CD14-positive monocyte (primary cell): ENCODE results near the gene PIGR. TPM values are rescaled to one million over a fixed set of nuclear protein-coding genes. Genes with fewer than 3 reads are reported as not detected.
A peak's percentile ranks its signal among the peaks of the same experiment; 100 is the strongest.

Experiments used
- DNase-seq, 3 donors: peaks; one replicate each; pipeline ENCODE4 v3.0.0-alpha.2; 2011 to 2022
- H2AFZ ChIP-seq: 2 replicates; pipeline ENCODE4 v1.6.0; 2012; ENCODE audit warnings: mild to moderate bottlenecking, low read depth, low read length, inconsistent platforms; ENCODE audit not compliant: insufficient read depth, poor library complexity, severe bottlenecking
- H3K27ac ChIP-seq, 2 donors: 1 replicate in 1 of 2; 2 replicates in 1 of 2; pipeline ENCODE4 v1.5.1; 2012 to 2013; ENCODE audit warnings: low read length in 2 of 2, control low read depth in 1 of 2, inconsistent platforms in 1 of 2, low read depth in 1 of 2, mild to moderate bottlenecking in 1 of 2
- H3K27me3 ChIP-seq, 2 donors: one replicate each; pipeline versions ENCODE4 v1.6.0 to v1.6.1; 2011 to 2013; ENCODE audit warnings: low read length in 2 of 2; ENCODE audit not compliant: control insufficient read depth in 2 of 2, insufficient read depth in 2 of 2
- H3K36me3 ChIP-seq, 2 donors: replicated peaks in 1 of 2; 1 replicate in 1 of 2; 2 replicates in 1 of 2; pipeline versions ENCODE4 v1.5.1 to v1.6.1; 2012 to 2013; ENCODE audit warnings: low read length in 2 of 2, control low read depth in 1 of 2, inconsistent platforms in 1 of 2, mild to moderate bottlenecking in 1 of 2; ENCODE audit not compliant: insufficient read depth in 2 of 2, control insufficient read depth in 1 of 2
- H3K4me1 ChIP-seq, 2 donors: 1 replicate in 1 of 2; 2 replicates in 1 of 2; pipeline versions ENCODE4 v1.5.1 to v1.6.1; 2012 to 2013; ENCODE audit warnings: low read length in 2 of 2, control low read depth in 1 of 2, inconsistent platforms in 1 of 2, mild to moderate bottlenecking in 1 of 2, moderate library complexity in 1 of 2; ENCODE audit not compliant: insufficient read depth in 2 of 2, control insufficient read depth in 1 of 2
- H3K4me2 ChIP-seq: replicated peaks from 2 replicates; pipeline ENCODE3; 2012; ENCODE audit warnings: low read length, moderate library complexity, mild to moderate bottlenecking; ENCODE audit not compliant: poor library complexity, severe bottlenecking; ENCODE audit errors: extremely low read depth
- H3K4me3 ChIP-seq, 3 experiments: fragments of 200-600 bp in 1 of 3; sonication (generic) in 1 of 3; replicated peaks in 1 of 3; 1 replicate in 2 of 3; 2 replicates in 1 of 3; pipeline ENCODE4 v1.5.1; 2011 to 2013; ENCODE audit warnings: low read length in 3 of 3, mild to moderate bottlenecking in 3 of 3, control low read depth in 2 of 3, low read depth in 2 of 3, inconsistent platforms in 1 of 3, moderate library complexity in 1 of 3
- H3K79me2 ChIP-seq: 2 replicates; pipeline ENCODE4 v1.6.0; 2012; ENCODE audit warnings: mild to moderate bottlenecking, control low read depth, inconsistent platforms, low read length, moderate library complexity; ENCODE audit not compliant: insufficient read depth
- H3K9ac ChIP-seq: 2 replicates; pipeline ENCODE4 v1.6.0; 2017; ENCODE audit warnings: low read length, mild to moderate bottlenecking; ENCODE audit not compliant: insufficient read depth, poor library complexity, severe bottlenecking
- H3K9me3 ChIP-seq, 2 donors: replicated peaks in 1 of 2; 1 replicate in 1 of 2; 2 replicates in 1 of 2; pipeline versions ENCODE4 v1.5.1 to v1.6.1; 2012 to 2013; ENCODE audit warnings: low read length in 2 of 2, control low read depth in 1 of 2; ENCODE audit not compliant: control insufficient read depth in 1 of 2, insufficient read depth in 1 of 2
- H4K20me1 ChIP-seq: 2 replicates; pipeline ENCODE4 v1.6.0; 2012; ENCODE audit warnings: mild to moderate bottlenecking, low read length, control low read depth, moderate library complexity; ENCODE audit not compliant: insufficient read depth
- H3K27ac Mint-ChIP-seq, 7 donors: one replicate each; pipeline ENCODE4 v1.8.0; 2020; ENCODE audit warnings: mild to moderate bottlenecking in 7 of 7, mixed read lengths in 7 of 7, moderate library complexity in 6 of 7, inconsistent platforms in 2 of 7
- H3K27me3 Mint-ChIP-seq, 3 donors: one replicate each; pipeline ENCODE4 v1.8.0; 2021 to 2022; ENCODE audit warnings: low read depth in 3 of 3, mild to moderate bottlenecking in 3 of 3, mixed read lengths in 3 of 3, moderate library complexity in 3 of 3, inconsistent platforms in 1 of 3
- H3K36me3 Mint-ChIP-seq, 2 donors: one replicate each; pipeline ENCODE4 v1.8.0; 2020; ENCODE audit warnings: mixed read lengths in 2 of 2, inconsistent platforms in 1 of 2, mild to moderate bottlenecking in 1 of 2
- H3K4me1 Mint-ChIP-seq: one replicate; pipeline ENCODE4 v1.8.0; 2020; ENCODE audit warnings: mild to moderate bottlenecking, mixed read lengths
- H3K4me3 Mint-ChIP-seq, 2 donors: one replicate each; pipeline ENCODE4 v1.8.0; 2020; ENCODE audit warnings: mild to moderate bottlenecking in 2 of 2, mixed read lengths in 2 of 2, moderate library complexity in 1 of 2
- H3K9me3 Mint-ChIP-seq, 7 donors: one replicate each; pipeline ENCODE4 v1.8.0; 2020 to 2022; ENCODE audit warnings: mixed read lengths in 7 of 7, mild to moderate bottlenecking in 6 of 7, moderate library complexity in 6 of 7, inconsistent platforms in 2 of 7
- CTCF ChIP-seq: fragments of 200-600 bp; IDR thresholded peaks from one replicate; pipeline ENCODE4 v1.8.0; 2022; ENCODE audit warnings: antibody characterized with exemption, mild to moderate bottlenecking
- WGBS: methylation state at CpG from one replicate; pipeline ENCODE4 v1.1.5; 2013; ENCODE audit warnings: missing lambda C conversion rate; ENCODE audit not compliant: insufficient coverage; 5-methylcytosine and 5-hydroxymethylcytosine counted together
- intact Hi-C, 2 donors: fragments of 100-400 bp; cut with micrococcal nuclease; formaldehyde crosslinking; loops; one replicate each; pipeline versions ENCODE4 v1.15.0 to v1.15.1; 2023
- polyA plus RNA-seq, 3 donors: library from polyadenylated mRNA; depleted of rRNA in 1 of 3; unstranded in 2 of 3; stranded (reverse) in 1 of 3; fragments of 300-500 nt in 2 of 3; fragments of >200 nt in 1 of 3; fragmentation: Illumina TruSeq in 2 of 3; gene quantifications; 1 replicate in 2 of 3; 2 replicates in 1 of 3; pipeline ENCODE4 v1.2.3, GENCODE V29; 2012 to 2021

The PIGR gene
- polyA plus RNA-seq, 3 donors, result 0.01 TPM; not detected in 2

GRCh38 chr1:206953626-206954025 is 7.4 kb upstream of the PIGR start:
- peaks cover 4% of the 10 kb centered on the region in 2 donors for H3K36me3 Mint-ChIP-seq
- no peak for DNase-seq
- Histone ChIP-seq H3K4me1 (peaks cover 32 to 43% of the 10 kb centered on the region in 2 donors), H3K4me2 (no peak overlapping the region), H3K79me2 (no peaks in the 10 kb centered on the region), H3K9me3 (no peaks in the 10 kb centered on the region), H4K20me1 (no peaks in the 10 kb centered on the region), H3K9ac (no peak overlapping the region), H3K36me3 (no peaks in the 10 kb centered on the region), H3K4me3 (no peak overlapping the region), H2AFZ (no peak overlapping the region), H3K27ac (no peak overlapping the region), H3K27me3 (no peaks in the 10 kb centered on the region)
- H3K9me3 Mint-ChIP-seq, result peaks cover 0 to 7% (median 0%) of the 10 kb centered on the region in 7 donors
- H3K27ac Mint-ChIP-seq, result no peak overlapping the region
- intact Hi-C loops, result no loop called here
- H3K4me3 Mint-ChIP-seq, result no peak overlapping the region
- 89% methylated on average over 2 of the region's 2 CpGs for WGBS
- H3K27me3 Mint-ChIP-seq, result peaks cover 8 to 16% (median 10%) of the 10 kb centered on the region in 3 donors
- no peak for TF ChIP-seq CTCF
- H3K4me1 Mint-ChIP-seq, result peaks cover 53% of the 10 kb centered on the region

GRCh38 chr1:206953126-206953525 is 6.9 kb upstream of the PIGR start:
- no peaks in the 10 kb centered on the region for H3K79me2 ChIP-seq
- no peaks in the 10 kb centered on the region for H3K36me3 ChIP-seq
- no peaks in the 10 kb centered on the region for H4K20me1 ChIP-seq
- WGBS, result 100% methylated on average over 1 of the region's 3 CpGs
- H3K9me3 ChIP-seq, result no peaks in the 10 kb centered on the region
- H3K27ac ChIP-seq, result no peak overlapping the region
- Mint-ChIP-seq H3K4me1 (peaks cover 56% of the 10 kb centered on the region), H3K4me3 (no peak overlapping the region), H3K27ac (peak overlapping the region in 1 of 7 donors; percentile 27), H3K36me3 (peaks cover 4% of the 10 kb centered on the region in 2 donors), H3K9me3 (peaks cover 0 to 7% (median 0%) of the 10 kb centered on the region in 7 donors), H3K27me3 (peaks cover 7 to 16% (median 10%) of the 10 kb centered on the region in 3 donors)
- no peak overlapping the region for H3K4me2 ChIP-seq
- no peak overlapping the region for H2AFZ ChIP-seq
- no peak overlapping the region for H3K9ac ChIP-seq
- no peaks in the 10 kb centered on the region for H3K27me3 ChIP-seq
- intact Hi-C loops, result no loop called here
- peaks cover 34 to 48% of the 10 kb centered on the region in 2 donors for H3K4me1 ChIP-seq
- no peak for DNase-seq
- no peak overlapping the region for H3K4me3 ChIP-seq
- no peak for TF ChIP-seq CTCF
